HG03521 (cell line): ENCODE measurements around the gene CYP26B1.
"Not testable (repeated sequence)": the region's sequence is repeated elsewhere in the genome, so short reads cannot be mapped to it uniquely, and the experiment has no call there.

Experiments
- ATAC-seq: cut with Tn5 transposase; IDR thresholded peaks from one replicate; pipeline ENCODE4 v1.9.1; 2021; ENCODE audit warnings: mild to moderate bottlenecking, moderate library complexity; ENCODE audit not compliant: unreplicated experiment

CYP26B1 gene

DNA sequence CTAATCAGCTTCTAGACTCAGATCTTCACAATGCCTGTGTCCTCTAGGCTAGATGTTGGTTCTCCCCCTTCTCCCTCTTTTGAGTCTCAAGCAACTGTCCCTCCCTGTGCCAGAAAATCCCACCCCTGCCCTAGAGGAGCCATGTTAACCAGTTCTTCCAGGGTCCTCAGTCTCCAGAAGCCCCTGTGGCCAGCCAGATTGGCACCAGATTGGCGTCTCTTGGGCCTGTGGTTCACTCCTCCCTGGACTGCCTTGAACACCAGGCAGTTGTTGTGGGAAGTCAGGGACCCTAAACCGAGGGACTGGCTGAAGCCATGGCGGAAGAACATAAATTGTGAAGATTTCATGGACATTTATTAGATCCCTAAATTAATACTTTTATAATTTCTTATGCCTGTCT, 36.6 kb downstream of the CYP26B1 start:
- ATAC-seq, result no peak

DNA sequence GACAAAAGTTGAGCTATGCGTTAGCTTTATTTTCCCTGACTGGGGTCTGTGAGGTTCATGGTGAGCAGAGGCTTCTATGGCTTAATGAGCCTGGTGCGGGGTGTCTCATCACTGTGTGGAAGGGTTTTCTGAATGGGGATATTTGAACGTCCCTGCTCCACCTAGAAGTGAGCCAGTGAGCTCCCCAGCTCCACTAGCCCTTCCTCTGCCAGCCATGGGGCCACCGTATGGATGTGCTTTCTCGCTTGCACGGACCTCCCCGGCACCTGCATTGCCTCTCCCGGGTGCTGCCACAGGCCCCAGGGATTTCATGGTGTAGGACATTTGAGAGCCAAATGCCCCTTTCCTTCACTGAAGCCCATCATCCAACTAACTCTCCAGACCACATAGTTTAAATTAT, 37.8 kb downstream of the CYP26B1 start:
- ATAC-seq, result no peak

DNA sequence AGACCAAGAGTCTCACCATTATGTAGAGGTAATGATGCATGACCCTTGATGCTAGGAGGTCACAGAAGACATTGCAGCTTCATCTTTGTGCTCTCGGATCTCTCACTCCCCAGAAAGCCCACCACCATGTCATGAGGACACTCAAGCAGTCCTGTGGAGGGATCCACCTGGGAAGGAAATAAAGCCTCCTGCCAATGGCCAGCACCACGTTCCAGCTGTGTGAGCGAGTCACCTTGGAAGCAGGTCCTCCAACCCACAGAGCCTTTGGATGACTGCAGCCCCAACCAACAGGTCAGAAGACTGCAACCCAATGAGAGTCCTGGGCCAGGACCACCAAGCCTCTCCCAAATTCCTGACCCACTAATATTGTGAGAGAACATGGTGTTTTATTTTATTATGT, 38.4 kb downstream of the CYP26B1 start:
- ATAC-seq, result no peak

DNA sequence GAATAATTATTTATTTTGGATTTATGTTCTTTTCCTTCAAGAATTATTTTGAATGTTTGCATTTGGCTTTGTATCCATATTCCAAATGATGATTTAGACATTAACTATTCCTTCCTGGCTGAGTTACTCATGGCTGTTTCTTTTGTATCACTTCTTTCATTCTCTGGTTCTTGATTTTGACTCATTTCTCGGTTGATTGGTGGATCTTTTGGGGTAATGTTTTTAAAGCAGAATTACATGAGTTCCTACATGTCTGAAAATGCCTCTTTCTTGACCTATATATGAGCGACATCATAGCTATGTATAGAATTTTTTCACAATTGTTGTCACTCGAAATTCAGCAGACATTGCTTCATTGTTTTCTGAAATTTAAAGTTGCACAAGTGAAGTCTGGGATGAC, 39.5 kb downstream of the CYP26B1 start:
- ATAC-seq, result no peak

DNA sequence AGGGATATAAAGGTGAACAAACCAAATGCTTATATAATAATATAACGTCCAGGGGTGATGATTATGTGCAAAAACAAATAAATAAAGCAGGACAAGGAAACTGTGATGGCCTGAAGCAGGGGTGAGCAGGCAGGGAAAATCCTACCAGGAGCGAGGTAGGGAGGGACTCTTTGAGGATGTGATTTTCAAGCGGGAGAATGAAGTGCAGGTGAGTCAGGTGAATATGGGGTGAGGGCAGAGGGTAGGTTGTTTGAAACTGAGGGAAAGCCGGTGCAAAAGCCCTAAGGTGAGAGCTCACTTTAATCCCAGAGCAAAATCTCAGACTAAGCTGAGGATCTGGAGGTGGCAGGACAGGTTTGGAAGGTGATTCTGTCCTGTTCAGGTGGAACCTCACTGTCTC, 40.7 kb downstream of the CYP26B1 start:
- no peak for ATAC-seq

DNA sequence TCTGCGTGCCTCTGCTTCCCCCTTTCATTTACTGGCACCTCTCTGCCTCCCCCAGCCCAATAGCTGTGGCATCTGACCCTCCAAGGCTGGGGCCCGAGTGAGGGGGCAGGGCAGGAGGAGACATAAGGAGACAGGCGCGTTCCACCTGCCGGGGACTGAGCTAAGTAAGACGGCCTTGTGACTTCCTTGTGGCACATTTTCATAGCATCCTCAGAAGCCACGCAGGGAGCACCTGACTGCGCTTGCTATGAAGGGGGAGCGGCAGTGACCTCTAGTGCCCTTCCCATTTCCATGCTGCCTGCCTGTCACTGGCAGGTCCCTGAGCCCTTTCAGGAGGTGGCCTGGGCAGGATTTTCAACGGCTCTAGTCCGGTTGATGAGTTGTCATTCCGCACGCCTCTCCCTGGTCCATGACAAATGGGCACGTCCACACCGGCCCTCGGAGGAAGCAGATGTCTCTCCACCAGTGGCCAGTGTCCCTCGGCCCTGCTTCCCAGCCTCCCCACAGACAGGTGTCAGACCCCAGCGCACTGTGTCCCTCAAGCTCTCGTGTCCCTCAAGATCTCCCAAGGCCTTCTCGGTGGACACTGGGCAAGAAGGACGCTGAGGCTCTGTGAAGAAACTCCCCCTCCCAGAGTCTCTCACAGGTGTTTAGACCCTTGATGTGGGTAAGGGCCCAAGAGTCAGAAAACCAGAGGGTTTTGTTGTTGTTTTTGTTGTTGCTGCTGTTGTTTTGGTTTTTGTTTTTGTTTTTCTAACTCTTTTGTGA, 42.7 kb downstream of the CYP26B1 start:
- no peak for ATAC-seq

DNA sequence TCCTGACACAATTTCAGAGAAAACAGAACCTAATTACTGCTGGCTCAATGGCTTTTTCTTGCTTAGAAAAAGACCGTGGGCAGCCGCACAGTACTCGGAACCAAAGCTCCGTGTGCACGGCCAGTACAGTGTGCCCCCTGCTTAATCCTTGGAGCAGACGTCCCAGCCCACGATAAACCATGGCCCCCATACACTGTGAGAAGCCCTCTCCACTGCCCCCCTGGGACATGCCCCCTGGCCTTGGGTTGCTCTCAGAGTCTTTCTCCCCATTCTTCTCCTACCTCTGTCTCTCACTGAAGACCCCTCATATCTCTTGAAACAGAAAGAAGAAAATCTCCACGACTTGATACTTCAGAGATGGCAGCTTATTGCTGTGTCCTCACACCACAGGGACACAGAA, 44.0 kb downstream of the CYP26B1 start:
- no peak for ATAC-seq

DNA sequence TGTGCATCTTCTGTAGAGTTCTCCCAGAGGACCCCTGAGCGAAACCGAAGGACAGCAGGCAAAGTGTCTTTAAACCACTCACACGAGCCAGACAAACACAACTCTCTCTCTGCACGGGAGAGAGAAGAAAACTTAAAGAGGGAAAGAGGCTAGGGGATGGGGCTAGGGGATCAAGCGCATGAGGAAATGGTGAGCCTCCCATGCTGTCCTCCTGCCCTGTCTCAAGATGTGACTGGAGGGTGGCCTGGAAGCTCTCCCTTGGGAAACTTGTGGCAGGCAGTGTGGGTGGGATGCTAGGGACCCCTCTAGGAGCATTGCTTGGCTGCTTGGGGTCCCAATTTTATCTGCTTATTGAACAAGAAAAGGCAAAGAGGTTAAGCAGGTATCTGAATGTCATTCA, 44.5 kb downstream of the CYP26B1 start:
- ATAC-seq, result no peak

DNA sequence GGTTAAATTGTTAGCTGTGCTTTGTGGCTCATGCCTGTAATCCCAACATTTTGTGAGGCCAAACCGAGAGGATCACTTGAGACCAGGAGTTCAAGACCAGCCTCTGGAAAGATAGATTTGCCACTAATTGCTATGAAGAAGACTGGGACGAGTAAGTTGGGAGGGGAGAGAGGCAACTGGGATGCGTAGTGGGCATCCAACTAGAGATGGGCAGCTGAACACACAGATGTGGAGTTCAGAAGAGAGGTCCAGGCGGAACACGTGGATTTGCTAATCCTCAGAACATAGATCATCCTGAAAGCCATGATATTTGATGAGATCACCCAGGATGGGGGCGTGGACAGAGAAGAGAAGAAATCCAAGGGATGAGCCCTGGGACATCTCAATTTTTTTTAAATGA, 48.7 kb downstream of the CYP26B1 start:
- no peak for ATAC-seq

DNA sequence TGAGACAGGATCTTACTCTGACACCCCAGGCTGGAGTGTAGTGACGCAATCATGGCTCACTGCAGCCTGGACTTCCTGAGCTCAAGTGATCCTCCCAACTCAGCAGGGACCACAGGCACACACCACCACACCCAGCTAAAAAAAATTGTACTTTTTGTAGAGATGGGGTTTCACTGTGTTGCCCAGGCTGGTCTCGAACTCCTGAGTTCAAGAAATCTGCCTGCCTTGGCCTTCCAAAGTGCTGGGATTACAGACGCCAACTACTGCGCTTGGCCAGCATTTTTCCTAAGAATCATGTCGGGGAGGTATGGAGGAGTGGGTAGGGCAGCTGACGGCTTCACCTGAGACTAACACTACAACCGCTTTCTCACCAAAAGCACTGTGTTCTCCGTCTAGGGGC, 50.4 kb downstream of the CYP26B1 start:
- no peak for ATAC-seq

DNA sequence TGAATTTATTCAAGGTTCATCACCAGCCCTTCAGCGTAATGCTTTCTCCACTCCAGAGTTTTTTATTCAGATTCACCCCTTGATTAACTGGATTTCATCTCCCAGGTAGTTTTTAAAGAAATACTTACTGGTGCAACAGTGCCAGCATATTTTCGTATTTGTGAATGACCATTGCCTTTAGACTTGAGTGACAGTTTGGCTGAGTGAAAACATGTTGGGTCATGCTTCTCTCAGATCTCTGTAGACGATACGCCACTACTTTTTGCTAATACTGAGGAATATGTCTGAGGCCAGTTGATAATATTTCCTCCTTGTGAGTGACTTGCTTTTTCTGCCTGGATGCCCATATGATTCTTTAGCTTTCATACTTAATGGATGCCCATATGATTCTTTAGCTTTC, 51.5 kb downstream of the CYP26B1 start:
- ATAC-seq, result no peak

DNA sequence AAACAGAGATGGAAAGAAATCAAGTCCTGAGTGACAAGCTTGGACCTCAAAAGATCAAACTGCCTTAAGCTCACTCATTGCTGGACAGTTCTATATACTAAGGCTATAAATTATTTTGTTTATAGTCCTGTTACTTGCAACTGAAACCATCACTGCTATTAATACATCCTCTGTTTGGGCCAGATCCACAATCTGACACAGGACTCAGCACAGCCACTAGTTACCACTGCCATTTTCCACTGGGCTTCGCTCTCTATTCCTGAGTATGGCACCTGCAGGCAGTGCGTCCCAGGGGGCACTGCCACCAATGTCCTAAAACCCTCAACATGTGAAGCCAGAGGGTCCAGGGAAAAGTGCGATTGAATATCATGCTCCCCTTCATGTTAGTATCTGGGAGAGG, 52.3 kb downstream of the CYP26B1 start:
- ATAC-seq, result no peak

DNA sequence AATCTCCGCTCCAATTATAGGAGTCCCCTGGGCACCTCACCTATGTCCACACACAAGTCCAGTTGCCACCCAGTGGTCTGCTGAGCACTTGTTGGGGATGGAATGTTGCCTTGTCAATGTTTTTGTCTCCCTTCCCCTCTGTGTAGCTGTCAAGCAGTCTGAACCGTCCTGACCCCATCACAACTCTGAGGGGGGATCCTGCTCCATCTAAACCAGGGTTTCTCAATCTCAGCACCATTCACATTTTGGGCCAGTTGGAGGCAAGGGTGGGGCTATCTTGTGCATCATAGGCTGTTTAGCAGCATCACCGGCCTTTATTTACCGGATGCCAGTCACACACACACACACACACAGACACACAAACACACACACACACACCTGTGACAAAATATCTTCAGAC, 53.0 kb downstream of the CYP26B1 start:
- ATAC-seq, result no peak

DNA sequence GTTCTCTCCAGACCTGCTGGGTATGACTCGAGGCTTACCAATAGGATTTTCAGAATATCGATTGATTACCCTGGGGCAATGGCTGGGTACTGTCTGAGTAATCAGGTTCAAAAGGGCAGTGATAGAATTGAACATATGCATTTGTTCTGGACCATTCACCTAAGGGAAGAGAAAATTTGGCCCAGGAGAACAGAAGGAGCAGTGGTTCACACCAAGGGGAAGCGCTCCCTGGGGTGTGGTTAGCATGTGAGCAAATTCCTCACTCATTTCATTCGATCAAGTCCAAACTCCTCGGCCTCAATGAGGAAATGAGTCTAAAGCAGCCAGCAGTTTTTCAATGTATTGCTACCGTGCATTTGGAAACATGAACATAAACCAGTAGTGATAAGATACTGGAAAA, 55.6 kb downstream of the CYP26B1 start:
- no peak for ATAC-seq

DNA sequence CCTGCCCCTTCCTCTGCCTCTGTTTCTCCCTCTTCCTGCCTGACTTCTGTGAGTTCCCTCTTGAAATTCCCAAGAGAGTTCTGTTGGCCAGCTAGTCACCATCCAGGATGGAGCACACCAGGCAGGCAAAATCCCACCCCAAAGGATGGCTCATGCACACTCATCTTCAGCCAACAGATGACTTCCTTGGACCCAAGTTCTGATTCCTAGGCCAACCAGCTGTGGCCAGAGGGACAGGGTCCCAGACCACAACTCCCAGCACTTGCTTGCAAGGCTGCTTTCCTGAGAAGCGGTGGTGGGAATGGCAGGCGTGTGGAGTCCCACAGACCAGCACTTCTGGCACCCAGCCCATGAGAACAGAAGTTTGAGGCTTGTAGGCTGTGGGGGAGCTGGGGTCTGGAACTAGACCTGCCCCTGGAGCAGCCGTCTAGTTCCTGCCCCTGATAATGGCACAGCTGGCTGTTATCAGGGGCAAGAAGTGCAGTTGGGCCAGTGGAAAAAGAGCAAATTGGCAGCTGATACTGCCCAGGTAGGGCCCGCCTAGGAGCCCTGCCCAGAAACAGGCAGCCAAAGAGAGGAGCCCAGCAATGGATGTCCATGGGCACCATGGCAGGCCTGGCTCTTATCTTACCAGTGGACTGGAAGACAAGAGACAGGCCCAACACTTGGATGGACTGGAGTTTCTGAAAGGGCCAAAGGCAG, 56.7 kb downstream of the CYP26B1 start:
- ATAC-seq, result no peak

DNA sequence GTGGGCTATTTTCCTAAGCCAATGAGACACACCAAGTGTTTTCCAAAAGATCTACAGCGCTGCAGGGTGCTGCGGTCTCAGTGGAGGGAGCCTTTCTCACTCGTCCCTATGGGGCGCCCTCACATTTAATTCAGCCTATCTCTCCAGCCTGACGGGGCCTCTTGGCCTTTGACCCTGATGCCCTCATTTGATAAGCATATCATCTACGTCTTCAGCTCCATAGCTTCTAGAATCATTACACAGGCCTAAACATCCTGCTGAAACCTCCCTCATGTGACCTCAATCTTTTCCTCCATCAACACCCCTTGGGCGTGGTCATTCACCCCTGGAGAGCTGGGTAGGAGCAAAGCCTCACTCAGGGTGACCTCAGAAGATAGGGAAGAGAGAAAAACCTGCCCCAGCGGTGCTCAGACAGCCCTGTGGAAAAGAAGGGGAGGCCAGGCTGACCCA, 57.4 kb downstream of the CYP26B1 start:
- ATAC-seq, result no peak

DNA sequence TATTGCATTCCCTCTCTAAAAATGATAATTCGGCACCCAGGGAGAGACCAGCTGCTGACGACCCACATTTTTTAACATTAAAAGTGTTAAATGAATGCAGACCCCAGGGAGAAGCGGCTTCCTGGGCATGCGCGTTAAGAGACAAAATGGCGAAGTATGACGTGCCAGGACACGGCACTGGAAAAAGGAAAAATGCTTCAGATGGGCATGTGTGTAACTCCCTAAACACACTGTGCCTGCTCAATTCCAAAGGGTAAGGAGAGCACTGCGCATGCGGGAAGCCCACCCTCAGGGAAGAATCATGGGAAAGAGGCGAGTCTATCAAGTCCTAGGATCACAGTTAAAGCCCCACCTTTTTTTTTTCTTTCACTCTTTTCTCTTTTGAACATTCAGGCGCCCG, 58.1 kb downstream of the CYP26B1 start:
- no peak for ATAC-seq

DNA sequence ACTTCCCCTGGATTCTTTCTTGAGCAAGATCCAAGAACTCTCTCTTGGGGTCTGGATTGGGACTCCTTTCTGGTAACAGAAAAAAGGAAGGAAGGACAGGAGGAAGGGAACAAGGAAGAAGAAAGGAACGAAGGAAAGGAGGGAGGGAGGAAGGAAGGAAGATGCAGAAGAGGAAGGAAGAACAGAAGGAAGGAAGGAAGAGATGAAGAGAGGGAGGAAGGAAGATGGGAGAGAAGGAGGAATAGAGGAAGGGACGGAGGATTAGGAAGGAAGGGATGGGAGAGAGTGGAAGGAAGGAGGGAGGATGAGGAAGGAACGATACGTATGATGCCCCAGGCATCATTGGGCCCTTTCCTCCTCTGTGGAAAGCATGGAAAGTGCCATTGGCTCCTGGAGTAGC, 58.6 kb downstream of the CYP26B1 start:
- ATAC-seq, result no peak

DNA sequence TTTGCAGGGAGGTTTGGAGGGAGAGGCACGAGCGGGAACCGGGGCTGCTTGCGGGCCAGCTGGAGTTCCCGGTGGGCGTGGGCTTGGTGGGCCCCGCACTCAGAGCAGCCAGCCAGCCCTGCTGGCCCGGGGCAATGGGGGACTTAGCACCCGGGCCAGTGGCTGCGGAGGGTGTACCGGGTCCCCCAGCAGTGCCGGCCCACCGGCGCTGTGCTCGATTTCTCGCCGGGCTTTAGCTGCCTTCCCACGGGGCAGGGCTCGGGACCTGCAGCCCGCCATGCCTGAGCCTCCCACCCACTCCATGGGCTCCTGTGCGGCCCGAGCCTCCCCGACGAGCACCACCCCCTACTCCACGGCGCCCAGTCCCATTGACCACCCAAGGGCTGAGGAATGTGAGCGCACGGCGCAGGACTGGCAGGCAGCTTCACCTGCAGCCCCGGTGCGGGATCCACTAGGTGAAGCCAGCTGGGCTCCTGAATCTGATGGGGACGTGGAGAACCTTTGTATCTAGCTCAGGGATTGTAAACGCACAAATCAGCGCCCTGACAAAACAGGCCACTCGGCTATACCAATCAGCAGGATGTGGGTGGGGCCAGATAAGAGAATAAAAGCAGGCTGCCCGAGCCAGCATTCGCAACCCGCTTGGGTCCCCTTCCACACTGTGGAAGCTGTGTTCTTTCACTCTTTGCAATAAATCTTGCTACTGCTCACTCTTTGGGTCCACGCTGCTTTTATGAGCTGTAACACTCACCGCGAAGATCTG, 60.6 kb downstream of the CYP26B1 start:
- ATAC-seq, result not testable (repeated sequence)

DNA sequence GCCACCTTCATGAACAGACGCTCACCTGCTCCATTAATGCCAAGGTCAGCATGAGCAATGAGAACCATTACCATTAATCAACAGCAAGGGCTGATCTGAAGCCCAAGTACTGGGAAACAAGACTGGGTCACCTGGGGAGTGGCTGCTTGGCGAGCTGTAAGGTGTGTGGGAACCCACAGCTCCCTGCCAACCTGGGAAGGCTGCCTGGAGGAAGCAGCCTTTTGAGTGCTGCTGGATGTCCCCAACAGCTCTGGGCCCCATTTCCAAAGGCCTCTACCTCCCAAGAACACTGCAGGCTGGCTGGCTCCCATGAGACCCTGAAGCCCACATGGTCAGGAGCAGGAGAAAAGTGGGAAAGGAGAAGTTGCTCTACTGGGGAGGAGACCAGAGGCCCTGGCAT, 62.1 kb downstream of the CYP26B1 start:
- ATAC-seq, result no peak

DNA sequence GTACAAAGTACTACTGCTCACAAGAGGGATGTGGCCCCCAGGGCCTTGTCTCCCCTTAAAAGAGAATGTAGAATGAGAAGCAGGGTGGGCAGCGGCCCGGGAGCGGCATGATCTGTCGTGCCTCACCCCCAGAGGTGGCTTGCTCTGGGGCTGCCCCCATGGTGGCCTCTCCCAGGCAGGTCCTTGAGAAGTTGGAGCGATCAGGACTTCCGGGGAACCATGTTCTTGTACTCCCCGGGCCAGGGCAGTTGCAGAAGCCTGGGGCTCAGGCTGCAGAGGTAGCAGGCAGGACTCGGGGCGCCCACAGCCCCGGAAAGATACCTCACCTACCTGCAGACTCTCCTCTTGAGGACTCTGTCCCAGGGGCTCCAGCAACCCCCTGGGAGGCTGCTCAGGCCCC, 62.6 kb downstream of the CYP26B1 start:
- ATAC-seq, result no peak

DNA sequence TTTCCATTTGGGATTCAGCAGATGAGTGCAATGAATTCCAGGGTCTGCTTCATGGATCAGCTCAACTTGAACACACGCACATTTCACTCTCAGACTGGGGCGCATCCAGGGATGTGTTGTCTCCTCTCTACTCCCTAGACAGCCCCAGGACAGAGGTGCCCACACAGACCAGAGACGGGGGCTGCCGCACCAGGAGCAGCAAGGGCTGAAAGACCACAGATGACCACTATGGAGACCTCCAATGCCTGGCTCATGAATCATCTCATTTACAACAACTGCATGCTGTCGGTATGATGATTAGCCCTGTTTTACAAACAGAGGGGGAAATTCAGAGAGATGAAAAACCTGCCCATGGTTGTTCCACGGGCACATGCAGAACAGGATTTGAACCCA, 63.1 kb downstream of the CYP26B1 start:
- ATAC-seq, result no peak
